Mesendoderm (in vitro differentiated cells): ENCODE results near the gene CCDC112.

ENCODE experiments used
- DNase-seq: peaks from one replicate; pipeline ENCODE4 v3.0.0; 2013
- H2AK5ac ChIP-seq: 2 replicates; pipeline ENCODE4 v1.6.1; 2013; ENCODE audit warnings: low read length, inconsistent platforms
- H2BK120ac ChIP-seq: 2 replicates; pipeline ENCODE4 v1.6.1; 2013; ENCODE audit warnings: low read depth, mild to moderate bottlenecking, low read length, moderate library complexity, mixed read lengths
- H2BK15ac ChIP-seq: replicated peaks from 2 replicates; pipeline ENCODE4 v1.6.1; 2013; ENCODE audit warnings: low read depth, mild to moderate bottlenecking, moderate library complexity
- H2BK5ac ChIP-seq: 2 replicates; pipeline ENCODE4 v1.6.1; 2013; ENCODE audit warnings: low read length, inconsistent platforms
- H3K18ac ChIP-seq: 2 replicates; pipeline ENCODE4 v1.6.1; 2013; ENCODE audit warnings: mild to moderate bottlenecking, low read length, mixed read lengths
- H3K23ac ChIP-seq: one replicate; pipeline ENCODE4 v1.6.1; 2013; ENCODE audit warnings: low read length
- H3K27ac ChIP-seq: 2 replicates; pipeline ENCODE4 v1.5.1; 2013; ENCODE audit warnings: low read depth, mild to moderate bottlenecking, inconsistent platforms, low read length, moderate library complexity
- H3K27me3 ChIP-seq: 2 replicates; pipeline ENCODE4 v1.6.1; 2013; ENCODE audit warnings: low read length, control low read depth, mild to moderate bottlenecking, inconsistent platforms; ENCODE audit not compliant: insufficient read depth, poor library complexity
- H3K36me3 ChIP-seq: 2 replicates; pipeline ENCODE4 v1.6.1; 2013; ENCODE audit warnings: low read length, inconsistent platforms; ENCODE audit not compliant: control insufficient read depth, insufficient read depth
- H3K4ac ChIP-seq: one replicate; pipeline ENCODE4 v1.6.1; 2013; ENCODE audit warnings: low read depth, mild to moderate bottlenecking, low read length, moderate library complexity
- H3K4me1 ChIP-seq: 2 replicates; pipeline ENCODE4 v1.6.1; 2013; ENCODE audit warnings: low read depth, low read length, inconsistent platforms; ENCODE audit not compliant: control insufficient read depth
- H3K4me2 ChIP-seq: 2 replicates; pipeline ENCODE4 v1.6.1; 2013; ENCODE audit warnings: low read length
- H3K4me3 ChIP-seq: 2 replicates; pipeline ENCODE4 v1.5.1; 2013; ENCODE audit warnings: mild to moderate bottlenecking, low read length
- H3K56ac ChIP-seq: one replicate; pipeline ENCODE4 v1.6.1; 2013; ENCODE audit warnings: low read length
- H3K79me1 ChIP-seq: 2 replicates; pipeline ENCODE4 v1.6.1; 2013; ENCODE audit warnings: low read length, inconsistent platforms
- H3K79me2 ChIP-seq: 2 replicates; pipeline ENCODE4 v1.6.1; 2013; ENCODE audit warnings: mild to moderate bottlenecking, low read length; ENCODE audit not compliant: control insufficient read depth, insufficient read depth
- H3K9ac ChIP-seq: 2 replicates; pipeline ENCODE4 v1.6.1; 2013; ENCODE audit warnings: low read length, inconsistent platforms
- H4K5ac ChIP-seq: one replicate; pipeline ENCODE4 v1.6.1; 2013; ENCODE audit warnings: low read length
- H4K8ac ChIP-seq: one replicate; pipeline ENCODE4 v1.6.1; 2013; ENCODE audit warnings: low read depth, mild to moderate bottlenecking, control low read depth, low read length, moderate library complexity
- WGBS: extraction: QIAGEN DNeasy Blood & Tissue Kit; methylation state at CpG from one replicate; pipeline ENCODE4 v1.1.7; 2013; ENCODE audit warnings: low lambda C conversion rate, missing lambda C conversion rate; ENCODE audit not compliant: insufficient coverage; ENCODE audit errors: extremely low coverage; 5-methylcytosine and 5-hydroxymethylcytosine counted together

CCDC112 gene

GRCh38 chr5:115284021-115284420 lies 12.4 kb downstream of the CCDC112 start:
- Histone ChIP-seq H3K18ac (no peak overlapping the region), H3K27ac (no peak overlapping the region), H3K4me1 (no peaks in the 10 kb centered on the region), H3K23ac (no peak overlapping the region), H2AK5ac (no peak overlapping the region), H3K4me2 (no peak overlapping the region), H2BK15ac (no peak overlapping the region), H3K79me2 (no peaks in the 10 kb centered on the region), H3K36me3 (no peaks in the 10 kb centered on the region), H3K9ac (no peak overlapping the region), H3K79me1 (peaks cover 1% of the 10 kb centered on the region), H4K5ac (no peak overlapping the region), H3K56ac (no peak overlapping the region), H2BK5ac (no peak overlapping the region), H3K4me3 (no peak overlapping the region), H3K4ac (no peak overlapping the region), H2BK120ac (no peak overlapping the region), H4K8ac (no peak overlapping the region), H3K27me3 (no peaks in the 10 kb centered on the region)
- WGBS: 100% methylated on average over 1 of the region's 1 CpG
- no peak for DNase-seq

- Histone ChIP-seq H2AK5ac (no peak overlapping the region), H3K27me3 (no peaks in the 10 kb centered on the region), H3K9ac (no peak overlapping the region), H2BK120ac (no peak overlapping the region), H4K5ac (no peak overlapping the region), H3K4me1 (no peaks in the 10 kb centered on the region), H4K8ac (no peak overlapping the region), H3K18ac (no peak overlapping the region), H3K4ac (no peak overlapping the region), H3K27ac (no peak overlapping the region), H3K79me1 (peaks cover 1% of the 10 kb centered on the region), H3K36me3 (no peaks in the 10 kb centered on the region), H3K4me2 (no peak overlapping the region), H2BK5ac (no peak overlapping the region), H3K56ac (no peak overlapping the region), H3K79me2 (no peaks in the 10 kb centered on the region), H3K23ac (no peak overlapping the region), H3K4me3 (no peak overlapping the region), H2BK15ac (no peak overlapping the region)
- no CpG with 5 or more reads among the region's 1 CpG for WGBS
- no peak for DNase-seq
Measured at GRCh38 chr5:115282131-115282530, 14.3 kb downstream of the CCDC112 start.

- no peaks in the 10 kb centered on the region for H3K79me1 ChIP-seq
- H3K4me3 ChIP-seq: no peak overlapping the region
- H3K4ac ChIP-seq: no peak overlapping the region
- no peaks in the 10 kb centered on the region for H3K79me2 ChIP-seq
- H4K5ac ChIP-seq: no peak overlapping the region
- no peak overlapping the region for H2AK5ac ChIP-seq
- H4K8ac ChIP-seq: no peak overlapping the region
- no peak overlapping the region for H2BK120ac ChIP-seq
- WGBS: no CpG with 5 or more reads among the region's 3 CpGs
- H3K4me2 ChIP-seq: no peak overlapping the region
- H3K36me3 ChIP-seq: no peaks in the 10 kb centered on the region
- no peak overlapping the region for H2BK5ac ChIP-seq
- no peak overlapping the region for H3K27ac ChIP-seq
- no peak overlapping the region for H3K18ac ChIP-seq
- no peak overlapping the region for H3K56ac ChIP-seq
- H3K4me1 ChIP-seq: no peaks in the 10 kb centered on the region
- H3K23ac ChIP-seq: no peak overlapping the region
- no peak overlapping the region for H2BK15ac ChIP-seq
- H3K9ac ChIP-seq: no peak overlapping the region
- no peak for DNase-seq
- H3K27me3 ChIP-seq: no peaks in the 10 kb centered on the region
Measured at GRCh38 chr5:115274584-115274983, 21.9 kb downstream of the CCDC112 start.

GRCh38 chr5:115272297-115272958 lies 24.0 kb downstream of the CCDC112 start:
- Histone ChIP-seq H3K4me3 (no peak overlapping the region), H3K4me2 (no peak overlapping the region), H3K4me1 (no peaks in the 10 kb centered on the region), H3K79me1 (no peaks in the 10 kb centered on the region), H3K27me3 (no peaks in the 10 kb centered on the region), H3K9ac (no peak overlapping the region), H3K23ac (no peak overlapping the region), H3K79me2 (no peaks in the 10 kb centered on the region), H2AK5ac (no peak overlapping the region), H4K5ac (no peak overlapping the region), H2BK5ac (no peak overlapping the region), H4K8ac (no peak overlapping the region), H3K36me3 (no peaks in the 10 kb centered on the region), H2BK15ac (no peak overlapping the region), H2BK120ac (no peak overlapping the region), H3K56ac (no peak overlapping the region), H3K18ac (no peak overlapping the region), H3K27ac (no peak overlapping the region), H3K4ac (no peak overlapping the region)
- DNase-seq: no peak
- WGBS: no CpG with 5 or more reads among the region's 3 CpGs

- Histone ChIP-seq H3K4me1 (no peaks in the 10 kb centered on the region), H3K18ac (no peak overlapping the region), H3K4ac (no peak overlapping the region), H3K27me3 (no peaks in the 10 kb centered on the region), H3K4me2 (no peak overlapping the region), H2BK5ac (no peak overlapping the region), H3K9ac (no peak overlapping the region), H3K23ac (no peak overlapping the region), H4K5ac (no peak overlapping the region), H4K8ac (no peak overlapping the region), H3K79me2 (no peaks in the 10 kb centered on the region), H3K4me3 (no peak overlapping the region), H3K36me3 (no peaks in the 10 kb centered on the region), H3K27ac (no peak overlapping the region), H3K56ac (no peak overlapping the region), H2BK15ac (no peak overlapping the region), H2AK5ac (no peak overlapping the region), H3K79me1 (no peaks in the 10 kb centered on the region), H2BK120ac (no peak overlapping the region)
- WGBS: no CpG with 5 or more reads among the region's 6 CpGs
- no peak for DNase-seq
Measured at GRCh38 chr5:115271295-115272050, 25.0 kb downstream of the CCDC112 start.

GRCh38 chr5:115267617-115268016 lies 28.8 kb downstream of the CCDC112 start:
- no peak overlapping the region for H3K27ac ChIP-seq
- no peak overlapping the region for H3K23ac ChIP-seq
- H2BK120ac ChIP-seq: no peak overlapping the region
- H3K18ac ChIP-seq: no peak overlapping the region
- no peak overlapping the region for H4K8ac ChIP-seq
- no peak overlapping the region for H4K5ac ChIP-seq
- H3K36me3 ChIP-seq: no peaks in the 10 kb centered on the region
- no peak overlapping the region for H3K4ac ChIP-seq
- H3K56ac ChIP-seq: no peak overlapping the region
- no peak overlapping the region for H3K4me2 ChIP-seq
- H3K4me1 ChIP-seq: no peaks in the 10 kb centered on the region
- no peak overlapping the region for H2BK5ac ChIP-seq
- no peaks in the 10 kb centered on the region for H3K79me2 ChIP-seq
- no peaks in the 10 kb centered on the region for H3K27me3 ChIP-seq
- H2BK15ac ChIP-seq: no peak overlapping the region
- no peaks in the 10 kb centered on the region for H3K79me1 ChIP-seq
- DNase-seq: no peak
- H3K9ac ChIP-seq: no peak overlapping the region
- no peak overlapping the region for H2AK5ac ChIP-seq
- no peak overlapping the region for H3K4me3 ChIP-seq
